ENCODE measurements around the gene CLPTM1L.

GRCh38 chr5:1304033-1304432 is 40.9 kb downstream of the CLPTM1L start:
- TF ChIP-seq SUZ12 (IDR thresholded peaks at IDR 0.05; ENCODE audit: extremely low read depth, insufficient read depth, insufficient read length), result no peak
- TF ChIP-seq ZNF274 (IDR thresholded peaks at IDR 0.05; ENCODE audit: low read depth, low read length), result no peak

All from NT2/D1 (cell line).